ENCODE measurements around the gene CAMTA1.
"Not testable (repeated sequence)": the region's sequence is repeated elsewhere in the genome, so short reads cannot be mapped to it uniquely, and the experiment has no call there.

The CAMTA1 gene

DNA sequence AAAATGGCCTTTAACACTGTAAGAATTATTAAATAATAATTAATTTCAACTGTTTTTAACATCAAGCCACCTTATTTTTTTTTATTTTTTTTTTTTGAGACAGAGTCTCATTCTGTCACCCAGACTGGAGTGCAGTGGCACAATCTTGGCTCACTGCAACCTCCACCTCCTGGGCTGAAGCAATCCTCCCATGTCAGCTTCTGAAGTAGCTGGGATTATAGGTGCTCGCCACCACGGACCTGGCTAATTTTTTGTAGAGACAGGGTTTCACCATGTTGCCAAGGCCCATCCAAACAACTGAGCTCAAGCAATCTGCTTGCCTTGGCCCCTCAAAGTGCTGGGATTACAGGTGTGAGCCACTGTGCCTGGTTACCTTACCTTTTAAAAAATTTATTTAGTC, 46.8 kb downstream of the CAMTA1 start:
- H3K4me3 ChIP-seq (ENCODE audit: low read depth, low read length); CTCF ChIA-PET; H3K9me3 ChIP-seq (ENCODE audit: control insufficient read depth, insufficient read depth, low read depth, low read length); H3K27ac ChIP-seq (ENCODE audit: extremely low read depth, low read depth, low read length); POLR2A ChIA-PET: not testable (repeated sequence)
- peaks cover 13% of the 10 kb centered on the region for H3K4me1 ChIP-seq (ENCODE audit: control insufficient read depth, insufficient read depth, low read length)
- TF ChIP-seq ZBTB17 (tag by site-specific recombination; IDR thresholded peaks at IDR 0.05) = peak; percentile 26; the same call in 1 of the 2 replicates
- TF ChIP-seq OSR2 (tag by site-specific recombination; IDR thresholded peaks at IDR 0.05) = peak; percentile 85
- peak; percentile 32; the same call in 1 of the 2 replicates for TF ChIP-seq ZNF394 (tag by site-specific recombination; IDR thresholded peaks at IDR 0.05; ENCODE audit: borderline replicate concordance)
- TF ChIP-seq, protein P1, sequence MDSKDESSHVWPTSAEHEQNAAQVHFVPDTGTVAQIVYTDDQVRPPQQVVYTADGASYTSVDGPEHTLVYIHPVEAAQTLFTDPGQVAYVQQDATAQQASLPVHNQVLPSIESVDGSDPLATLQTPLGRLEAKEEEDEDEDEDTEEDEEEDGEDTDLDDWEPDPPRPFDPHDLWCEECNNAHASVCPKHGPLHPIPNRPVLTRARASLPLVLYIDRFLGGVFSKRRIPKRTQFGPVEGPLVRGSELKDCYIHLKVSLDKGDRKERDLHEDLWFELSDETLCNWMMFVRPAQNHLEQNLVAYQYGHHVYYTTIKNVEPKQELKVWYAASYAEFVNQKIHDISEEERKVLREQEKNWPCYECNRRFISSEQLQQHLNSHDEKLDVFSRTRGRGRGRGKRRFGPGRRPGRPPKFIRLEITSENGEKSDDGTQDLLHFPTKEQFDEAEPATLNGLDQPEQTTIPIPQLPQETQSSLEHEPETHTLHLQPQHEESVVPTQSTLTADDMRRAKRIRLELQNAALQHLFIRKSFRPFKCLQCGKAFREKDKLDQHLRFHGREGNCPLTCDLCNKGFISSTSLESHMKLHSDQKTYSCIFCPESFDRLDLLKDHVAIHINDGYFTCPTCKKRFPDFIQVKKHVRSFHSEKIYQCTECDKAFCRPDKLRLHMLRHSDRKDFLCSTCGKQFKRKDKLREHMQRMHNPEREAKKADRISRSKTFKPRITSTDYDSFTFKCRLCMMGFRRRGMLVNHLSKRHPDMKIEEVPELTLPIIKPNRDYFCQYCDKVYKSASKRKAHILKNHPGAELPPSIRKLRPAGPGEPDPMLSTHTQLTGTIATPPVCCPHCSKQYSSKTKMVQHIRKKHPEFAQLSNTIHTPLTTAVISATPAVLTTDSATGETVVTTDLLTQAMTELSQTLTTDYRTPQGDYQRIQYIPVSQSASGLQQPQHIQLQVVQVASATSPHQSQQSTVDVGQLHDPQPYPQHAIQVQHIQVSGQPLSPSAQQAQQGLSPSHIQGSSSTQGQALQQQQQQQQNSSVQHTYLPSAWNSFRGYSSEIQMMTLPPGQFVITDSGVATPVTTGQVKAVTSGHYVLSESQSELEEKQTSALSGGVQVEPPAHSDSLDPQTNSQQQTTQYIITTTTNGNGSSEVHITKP (tag by site-specific recombination; IDR thresholded peaks at IDR 0.05) = peak; percentile 25; the same call in 1 of the 2 replicates
- peaks cover 4 to 12% of the 10 kb centered on the region in 2 experiments; a peak in 2 of 3 replicates for H3K36me3 ChIP-seq (ENCODE audit: control insufficient read depth in 2 of 2, insufficient read depth in 1 of 2, low read length in 2 of 2)

DNA sequence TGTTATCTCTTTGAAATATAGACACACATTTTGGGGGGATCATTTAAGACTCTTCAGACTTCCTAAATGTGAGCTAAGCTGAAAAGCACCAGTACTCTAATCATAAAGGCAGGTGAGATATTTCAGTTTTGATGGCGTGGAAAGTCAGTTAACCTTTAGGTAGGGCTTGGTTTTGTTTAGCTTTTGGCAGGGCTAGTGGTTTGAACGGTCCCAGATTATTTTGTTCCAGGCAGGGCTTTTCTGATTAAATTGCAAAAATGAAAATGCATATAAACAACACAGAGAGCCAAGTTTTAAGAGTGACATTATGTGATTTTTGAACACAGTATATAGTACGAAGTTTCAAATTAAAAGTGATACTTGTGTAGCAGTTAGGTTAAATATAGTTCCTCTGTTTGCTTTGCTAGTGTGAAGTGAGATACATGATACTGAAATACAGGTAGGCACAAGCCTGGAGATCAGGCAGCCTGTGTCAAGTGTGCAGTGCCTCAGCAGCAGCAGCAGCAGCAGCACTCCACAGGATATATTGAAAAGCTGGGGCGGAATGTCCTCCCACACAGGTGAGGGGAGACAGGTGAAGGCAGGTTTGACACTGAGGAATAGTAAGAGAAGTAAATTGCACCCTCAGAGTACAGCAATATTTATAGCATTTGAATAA, 47.4 kb downstream of the CAMTA1 start:
- Histone ChIP-seq H3K27ac (ENCODE audit: extremely low read depth, low read depth, low read length) (no peak overlapping the region), H3K4me3 (ENCODE audit: low read depth, low read length) (no peak overlapping the region), H3K4me1 (ENCODE audit: control insufficient read depth, insufficient read depth, low read length) (peaks cover 13% of the 10 kb centered on the region), H3K9me3 (ENCODE audit: control insufficient read depth, insufficient read depth, low read depth, low read length) (no peaks in the 10 kb centered on the region), H3K36me3 (ENCODE audit: control insufficient read depth in 2 of 2, insufficient read depth in 1 of 2, low read length in 2 of 2) (peaks cover 4 to 10% of the 10 kb centered on the region in 2 experiments; a peak in 2 of 3 replicates)
- CTCF ChIA-PET = no interaction called here
- POLR2A ChIA-PET = no interaction called here
- TF ChIP-seq, protein P2, sequence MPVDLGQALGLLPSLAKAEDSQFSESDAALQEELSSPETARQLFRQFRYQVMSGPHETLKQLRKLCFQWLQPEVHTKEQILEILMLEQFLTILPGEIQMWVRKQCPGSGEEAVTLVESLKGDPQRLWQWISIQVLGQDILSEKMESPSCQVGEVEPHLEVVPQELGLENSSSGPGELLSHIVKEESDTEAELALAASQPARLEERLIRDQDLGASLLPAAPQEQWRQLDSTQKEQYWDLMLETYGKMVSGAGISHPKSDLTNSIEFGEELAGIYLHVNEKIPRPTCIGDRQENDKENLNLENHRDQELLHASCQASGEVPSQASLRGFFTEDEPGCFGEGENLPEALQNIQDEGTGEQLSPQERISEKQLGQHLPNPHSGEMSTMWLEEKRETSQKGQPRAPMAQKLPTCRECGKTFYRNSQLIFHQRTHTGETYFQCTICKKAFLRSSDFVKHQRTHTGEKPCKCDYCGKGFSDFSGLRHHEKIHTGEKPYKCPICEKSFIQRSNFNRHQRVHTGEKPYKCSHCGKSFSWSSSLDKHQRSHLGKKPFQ (tag by site-specific recombination; IDR thresholded peaks at IDR 0.05) = peak; percentile 81
- TF ChIP-seq ZNF664 (tag by site-specific recombination; IDR thresholded peaks at IDR 0.05) (peak; percentile 80), ZNF777 (tag by site-specific recombination; IDR thresholded peaks at IDR 0.05; ENCODE audit: borderline replicate concordance) (no peak), ZNF514 (tag by site-specific recombination; IDR thresholded peaks at IDR 0.05) (no peak), OSR2 (tag by site-specific recombination; IDR thresholded peaks at IDR 0.05) (peak; percentile 10; the same call in 1 of the 2 replicates)

DNA sequence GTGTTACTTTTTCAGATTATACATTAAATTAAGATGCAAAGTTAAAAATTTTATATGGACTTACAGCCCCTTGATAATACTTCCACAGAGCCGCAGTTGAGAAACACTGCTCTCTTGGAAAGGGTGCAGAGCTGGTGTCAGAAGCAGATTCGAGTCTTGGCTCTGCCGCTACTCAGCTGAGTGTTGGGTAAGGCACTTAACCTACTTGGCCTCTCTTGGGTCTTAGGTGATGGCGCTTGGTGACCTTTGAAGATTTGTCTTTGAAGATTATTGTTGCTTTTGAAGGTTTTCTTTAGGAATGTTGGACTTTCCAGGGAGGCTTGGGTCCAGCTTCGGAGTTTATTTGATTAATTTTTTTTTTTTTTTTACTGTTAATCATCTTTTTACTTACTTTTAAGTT, 48.5 kb downstream of the CAMTA1 start:
- no peak for TF ChIP-seq ZNF24 (tag by site-specific recombination; IDR thresholded peaks at IDR 0.05)
- TF ChIP-seq ZNF677 (tag by site-specific recombination; IDR thresholded peaks at IDR 0.05) = no peak
- TF ChIP-seq, protein P3, sequence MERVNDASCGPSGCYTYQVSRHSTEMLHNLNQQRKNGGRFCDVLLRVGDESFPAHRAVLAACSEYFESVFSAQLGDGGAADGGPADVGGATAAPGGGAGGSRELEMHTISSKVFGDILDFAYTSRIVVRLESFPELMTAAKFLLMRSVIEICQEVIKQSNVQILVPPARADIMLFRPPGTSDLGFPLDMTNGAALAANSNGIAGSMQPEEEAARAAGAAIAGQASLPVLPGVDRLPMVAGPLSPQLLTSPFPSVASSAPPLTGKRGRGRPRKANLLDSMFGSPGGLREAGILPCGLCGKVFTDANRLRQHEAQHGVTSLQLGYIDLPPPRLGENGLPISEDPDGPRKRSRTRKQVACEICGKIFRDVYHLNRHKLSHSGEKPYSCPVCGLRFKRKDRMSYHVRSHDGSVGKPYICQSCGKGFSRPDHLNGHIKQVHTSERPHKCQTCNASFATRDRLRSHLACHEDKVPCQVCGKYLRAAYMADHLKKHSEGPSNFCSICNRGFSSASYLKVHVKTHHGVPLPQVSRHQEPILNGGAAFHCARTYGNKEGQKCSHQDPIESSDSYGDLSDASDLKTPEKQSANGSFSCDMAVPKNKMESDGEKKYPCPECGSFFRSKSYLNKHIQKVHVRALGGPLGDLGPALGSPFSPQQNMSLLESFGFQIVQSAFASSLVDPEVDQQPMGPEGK (tag by site-specific recombination; IDR thresholded peaks at IDR 0.05) = no peak
- no peak for TF ChIP-seq ZNF140 (tag by site-specific recombination; IDR thresholded peaks at IDR 0.05)
- TF ChIP-seq, protein P4, sequence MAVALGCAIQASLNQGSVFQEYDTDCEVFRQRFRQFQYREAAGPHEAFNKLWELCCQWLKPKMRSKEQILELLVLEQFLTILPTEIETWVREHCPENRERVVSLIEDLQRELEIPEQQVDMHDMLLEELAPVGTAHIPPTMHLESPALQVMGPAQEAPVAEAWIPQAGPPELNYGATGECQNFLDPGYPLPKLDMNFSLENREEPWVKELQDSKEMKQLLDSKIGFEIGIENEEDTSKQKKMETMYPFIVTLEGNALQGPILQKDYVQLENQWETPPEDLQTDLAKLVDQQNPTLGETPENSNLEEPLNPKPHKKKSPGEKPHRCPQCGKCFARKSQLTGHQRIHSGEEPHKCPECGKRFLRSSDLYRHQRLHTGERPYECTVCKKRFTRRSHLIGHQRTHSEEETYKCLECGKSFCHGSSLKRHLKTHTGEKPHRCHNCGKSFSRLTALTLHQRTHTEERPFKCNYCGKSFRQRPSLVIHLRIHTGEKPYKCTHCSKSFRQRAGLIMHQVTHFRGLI (tag by site-specific recombination; IDR thresholded peaks at IDR 0.05) = no peak
- TF ChIP-seq ZSCAN30 (tag by site-specific recombination; IDR thresholded peaks at IDR 0.05) = no peak
- no peak for TF ChIP-seq ZNF324 (tag by site-specific recombination; IDR thresholded peaks at IDR 0.05)
- TF ChIP-seq ZNF169 (tag by site-specific recombination; IDR thresholded peaks at IDR 0.05) = no peak
- TF ChIP-seq, protein P5, sequence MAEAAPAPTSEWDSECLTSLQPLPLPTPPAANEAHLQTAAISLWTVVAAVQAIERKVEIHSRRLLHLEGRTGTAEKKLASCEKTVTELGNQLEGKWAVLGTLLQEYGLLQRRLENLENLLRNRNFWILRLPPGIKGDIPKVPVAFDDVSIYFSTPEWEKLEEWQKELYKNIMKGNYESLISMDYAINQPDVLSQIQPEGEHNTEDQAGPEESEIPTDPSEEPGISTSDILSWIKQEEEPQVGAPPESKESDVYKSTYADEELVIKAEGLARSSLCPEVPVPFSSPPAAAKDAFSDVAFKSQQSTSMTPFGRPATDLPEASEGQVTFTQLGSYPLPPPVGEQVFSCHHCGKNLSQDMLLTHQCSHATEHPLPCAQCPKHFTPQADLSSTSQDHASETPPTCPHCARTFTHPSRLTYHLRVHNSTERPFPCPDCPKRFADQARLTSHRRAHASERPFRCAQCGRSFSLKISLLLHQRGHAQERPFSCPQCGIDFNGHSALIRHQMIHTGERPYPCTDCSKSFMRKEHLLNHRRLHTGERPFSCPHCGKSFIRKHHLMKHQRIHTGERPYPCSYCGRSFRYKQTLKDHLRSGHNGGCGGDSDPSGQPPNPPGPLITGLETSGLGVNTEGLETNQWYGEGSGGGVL (tag by site-specific recombination; IDR thresholded peaks at IDR 0.05) = no peak
- no peak overlapping the region for H3K4me3 ChIP-seq (ENCODE audit: low read depth, low read length)
- peaks cover 13% of the 10 kb centered on the region for H3K4me1 ChIP-seq (ENCODE audit: control insufficient read depth, insufficient read depth, low read length)
- no peaks in the 10 kb centered on the region for H3K9me3 ChIP-seq (ENCODE audit: control insufficient read depth, insufficient read depth, low read depth, low read length)
- POLR2A ChIA-PET = no interaction called here
- no peak overlapping the region for H3K27ac ChIP-seq (ENCODE audit: extremely low read depth, low read depth, low read length)
- CTCF ChIA-PET = no interaction called here
- H3K36me3 ChIP-seq (ENCODE audit: control insufficient read depth in 2 of 2, insufficient read depth in 1 of 2, low read length in 2 of 2) = peaks cover 7 to 13% of the 10 kb centered on the region in 2 experiments; a peak in 2 of 3 replicates

Measured in HEK293 (cell line).